Measurements from ENCODE around the gene CEP131.

CEP131 gene

DNA sequence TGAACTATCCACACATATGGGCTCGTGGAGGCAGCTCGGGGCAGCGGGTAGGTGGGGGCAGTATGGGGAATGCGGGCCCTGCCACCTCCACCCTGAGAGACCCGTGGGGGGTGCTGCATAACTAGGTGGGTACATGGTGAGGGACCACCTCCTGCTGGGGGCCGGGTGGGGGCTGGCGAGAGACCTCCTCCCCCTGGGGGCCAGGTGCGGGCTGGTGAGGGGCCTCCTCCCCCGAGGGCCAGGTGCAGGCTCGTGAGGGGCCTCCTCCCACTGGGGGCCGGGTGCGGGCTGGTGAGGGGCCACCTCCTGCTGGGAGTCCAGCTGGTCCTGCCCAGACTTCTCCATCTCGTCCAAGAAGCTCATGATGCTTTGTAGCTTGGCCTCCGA, 25.4 kb downstream of the CEP131 start:
- DNase-seq, result no peak

DNA sequence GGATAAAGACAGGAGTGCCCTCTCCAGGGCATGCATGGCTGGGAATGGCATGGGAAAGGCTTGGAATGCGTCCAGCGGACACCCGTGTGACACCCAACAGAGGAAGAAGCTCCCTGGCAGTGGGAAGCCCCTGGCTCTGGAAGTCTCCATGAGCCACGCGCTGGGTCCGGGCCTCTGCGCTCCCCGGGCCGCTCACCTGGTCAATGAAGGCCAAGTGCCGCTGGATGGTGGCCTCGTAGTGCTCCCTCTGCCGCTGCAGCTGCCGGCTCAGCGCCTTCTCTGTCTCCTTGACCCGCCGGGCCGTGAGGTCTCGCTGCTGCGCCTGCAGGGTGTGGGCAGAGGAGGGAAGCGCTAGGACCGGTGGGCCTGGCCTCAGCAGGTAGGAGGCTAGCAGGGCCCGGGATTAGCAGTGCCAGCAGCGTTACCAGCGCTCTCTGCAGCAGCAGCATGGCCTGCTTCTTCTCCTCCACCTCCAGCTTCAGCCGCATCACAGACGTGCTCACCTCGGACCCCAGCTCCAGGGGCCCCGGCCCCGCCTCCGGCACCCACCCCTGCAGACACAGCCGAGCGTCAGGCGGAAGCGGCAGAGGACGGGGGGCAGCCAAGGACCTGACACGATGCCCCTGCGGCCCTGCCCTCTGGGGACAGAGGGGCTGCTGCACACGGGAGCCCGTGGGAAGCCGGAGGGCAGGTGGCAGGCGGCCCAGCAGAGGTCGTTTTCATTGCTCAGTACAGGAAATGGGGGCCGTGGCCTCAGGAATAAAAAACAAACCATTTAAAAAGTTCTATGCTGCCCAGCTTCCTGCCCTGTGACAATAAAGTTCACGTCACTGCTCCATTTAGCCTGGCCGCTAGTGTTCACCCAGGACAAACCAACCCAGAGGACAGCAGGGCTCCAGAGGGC, 26.0 kb downstream of the CEP131 start:
- DNase-seq, result no peak

DNA sequence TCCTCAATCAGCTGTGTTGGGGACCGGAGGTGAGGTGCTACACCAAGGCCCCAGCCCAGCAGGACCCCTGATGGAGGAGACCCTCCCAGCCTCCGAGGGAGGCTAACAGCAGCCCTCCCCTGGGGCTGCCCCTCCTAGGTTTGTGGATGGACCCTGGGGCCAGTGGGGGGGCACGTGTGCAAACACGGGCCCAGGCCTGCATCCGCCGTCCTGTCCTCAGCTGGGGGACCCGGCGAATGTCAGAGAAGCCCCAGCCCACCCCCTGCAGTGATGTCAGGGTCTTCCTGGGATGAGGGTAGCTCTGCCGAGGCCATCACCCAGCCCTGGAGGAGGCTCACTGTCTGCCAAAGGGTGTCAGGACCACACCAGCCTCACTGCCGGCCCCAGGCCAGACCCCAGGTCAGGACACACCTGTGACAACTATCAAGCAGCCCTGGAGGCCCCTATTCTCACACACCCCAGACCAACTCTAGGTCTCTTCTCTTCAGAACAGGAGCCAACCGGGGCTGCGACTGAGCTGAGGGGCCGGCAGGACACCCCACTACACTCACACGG, 26.7 kb downstream of the CEP131 start:
- DNase-seq, result no peak

DNA sequence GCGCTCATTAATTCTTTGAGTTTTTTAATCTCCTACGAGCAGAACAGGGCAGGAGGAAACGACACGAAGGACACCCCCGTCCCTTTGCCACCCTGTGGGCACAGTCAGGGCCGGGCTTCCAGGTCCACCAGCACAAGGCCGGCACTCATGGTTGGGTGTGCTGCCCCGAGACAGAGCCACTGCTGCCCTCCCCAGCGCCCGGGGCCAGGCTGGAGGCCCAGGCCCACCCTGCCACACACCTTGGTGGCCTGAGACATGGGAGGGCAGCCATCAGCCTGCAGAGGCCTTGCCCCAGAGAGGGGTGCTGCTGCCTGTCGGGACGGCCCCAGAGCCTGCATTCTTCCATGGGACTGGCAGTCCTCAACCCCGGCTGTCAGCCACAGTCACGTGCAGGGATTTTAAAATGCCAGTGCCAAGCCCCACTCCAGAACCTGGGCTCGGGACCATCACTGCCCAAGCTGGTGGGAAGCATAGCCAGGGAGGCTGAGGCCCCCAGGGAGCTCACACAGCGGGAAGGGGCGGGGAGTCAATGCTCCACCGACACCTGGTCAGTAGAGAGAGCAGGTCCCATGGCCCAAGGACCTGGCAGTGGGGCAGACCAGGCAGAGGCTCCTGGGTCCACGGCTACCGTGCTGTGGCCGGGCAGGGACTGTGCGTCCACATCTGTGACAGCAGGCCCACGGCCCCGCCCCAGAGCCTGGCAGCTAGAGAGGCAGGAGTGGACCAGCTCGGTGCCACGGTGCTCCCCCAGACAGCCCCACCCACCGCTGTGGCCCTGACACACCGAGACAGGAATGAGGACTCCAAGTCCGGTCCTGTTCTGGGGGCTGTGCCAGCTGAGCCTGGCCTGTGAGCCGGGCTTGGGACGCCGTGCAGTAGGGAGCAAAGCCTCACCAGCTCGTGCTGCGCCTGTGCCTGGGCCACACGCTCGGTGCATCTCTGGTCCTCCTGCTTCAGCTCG, 27.5 kb downstream of the CEP131 start:
- DNase-seq, result no peak

DNA sequence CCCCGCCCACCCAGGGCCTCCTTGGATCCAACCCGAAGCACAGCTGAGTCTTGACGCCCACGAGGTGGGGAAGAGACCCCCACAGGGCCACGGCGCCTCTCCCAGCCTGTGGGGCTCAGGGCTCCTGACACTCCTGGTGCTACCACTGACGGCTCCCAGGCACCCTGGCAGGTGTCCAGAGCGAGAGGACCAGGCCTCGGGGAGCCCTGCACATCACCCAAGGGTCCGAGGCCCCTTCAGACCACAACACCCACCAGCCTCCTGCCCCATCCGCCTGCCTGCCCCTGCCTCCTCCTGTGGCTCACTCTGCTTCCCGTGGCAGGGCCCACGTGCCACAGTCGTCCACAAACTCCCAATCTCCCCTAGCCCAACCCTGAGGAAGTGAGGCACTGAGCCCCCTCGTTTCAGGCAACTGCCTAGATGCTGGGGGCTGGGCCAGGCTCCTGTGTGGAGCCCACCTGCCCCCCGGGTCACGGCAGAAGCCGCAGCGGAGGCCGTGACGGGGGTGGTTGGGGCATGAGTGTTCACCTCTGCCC, 28.5 kb downstream of the CEP131 start:
- no peak for DNase-seq

DNA sequence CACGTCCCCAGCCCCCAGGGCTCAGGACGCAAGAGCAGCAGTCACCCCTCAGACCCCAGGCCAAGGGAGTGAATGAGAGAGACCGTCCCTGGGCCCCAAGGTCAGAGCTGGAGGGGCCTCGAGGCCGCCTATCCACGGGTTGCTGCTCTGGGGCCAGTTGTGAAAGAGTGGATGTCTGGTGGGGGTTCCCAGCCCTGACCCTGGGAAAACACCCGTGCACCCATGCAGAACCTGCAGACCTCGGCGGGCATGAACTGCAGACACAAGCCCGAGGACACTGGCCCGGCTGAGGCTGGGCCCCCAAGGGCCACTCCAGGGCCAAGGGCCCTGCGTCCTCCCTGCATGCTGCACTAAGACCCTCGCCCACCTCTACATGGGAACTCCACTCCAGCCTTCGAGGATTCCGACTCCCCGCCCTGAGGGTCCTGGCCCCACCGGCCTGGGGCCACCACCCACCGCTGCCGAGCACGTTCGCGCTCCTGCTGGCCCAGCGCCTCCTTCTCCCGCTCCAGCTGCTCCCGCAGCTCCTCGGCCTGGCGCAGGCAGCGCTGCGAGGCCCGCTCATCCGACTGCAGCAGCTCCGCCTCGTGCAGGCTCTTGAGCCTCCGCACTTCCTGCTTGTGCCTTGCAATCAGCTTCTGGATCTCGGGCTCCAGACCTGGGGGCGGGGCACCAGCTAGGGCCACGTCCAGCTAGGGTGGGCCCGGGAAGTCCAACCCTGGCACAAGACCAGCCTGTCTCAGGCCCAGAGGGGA, 29.1 kb downstream of the CEP131 start:
- DNase-seq, result no peak

DNA sequence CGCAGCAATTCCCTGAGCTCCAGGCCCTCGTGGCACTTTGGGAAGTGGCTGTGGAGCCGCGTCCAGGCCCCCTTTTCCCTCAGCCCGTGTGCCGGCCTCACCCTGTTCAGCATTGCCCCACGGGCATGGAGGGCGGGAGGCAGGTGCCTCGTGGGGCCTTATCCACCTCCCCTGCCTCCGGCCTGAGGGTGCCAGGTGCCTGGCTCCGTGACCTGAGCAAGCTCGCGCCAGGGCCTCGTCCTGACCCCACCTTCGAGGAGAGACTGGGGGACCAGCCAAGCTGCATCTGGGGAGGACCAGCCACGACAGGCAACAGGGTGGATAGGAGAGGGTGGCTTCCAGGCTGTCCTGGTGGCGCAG, 29.7 kb downstream of the CEP131 start:
- DNase-seq, result no peak

DNA sequence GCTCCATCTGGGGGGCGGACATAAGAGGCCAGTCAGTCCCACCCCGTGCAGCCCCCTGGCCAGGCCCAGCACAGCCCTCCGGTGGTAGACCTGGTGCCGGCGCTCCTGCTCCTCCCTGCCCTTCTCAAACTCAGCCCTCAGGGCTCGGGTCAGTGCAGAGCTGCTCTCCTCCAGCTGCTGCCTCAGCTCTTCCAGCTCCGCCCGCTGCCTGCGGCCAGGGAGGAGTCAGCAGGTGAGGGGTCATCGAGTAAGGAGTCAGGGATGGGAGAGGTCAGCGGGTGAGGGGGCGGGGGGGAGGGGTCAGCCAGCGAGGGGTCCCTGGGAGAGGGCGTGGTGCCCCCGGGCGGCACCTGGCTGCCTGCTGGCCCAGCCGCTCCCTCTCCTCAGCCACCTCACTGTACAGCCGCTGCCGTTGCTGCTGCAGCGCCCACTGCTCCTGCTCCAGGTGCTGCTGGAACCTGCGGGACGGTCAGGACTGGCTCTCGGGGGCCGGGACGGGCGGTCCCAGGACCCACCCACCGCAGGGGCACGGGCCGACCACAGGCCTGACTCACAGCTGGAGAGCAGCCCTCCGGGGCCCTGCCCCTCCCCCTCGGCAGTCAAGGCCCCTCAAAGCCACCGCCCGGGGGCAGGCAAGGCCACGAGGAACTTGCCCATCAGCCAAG, 30.2 kb downstream of the CEP131 start:
- DNase-seq, result no peak

DNA sequence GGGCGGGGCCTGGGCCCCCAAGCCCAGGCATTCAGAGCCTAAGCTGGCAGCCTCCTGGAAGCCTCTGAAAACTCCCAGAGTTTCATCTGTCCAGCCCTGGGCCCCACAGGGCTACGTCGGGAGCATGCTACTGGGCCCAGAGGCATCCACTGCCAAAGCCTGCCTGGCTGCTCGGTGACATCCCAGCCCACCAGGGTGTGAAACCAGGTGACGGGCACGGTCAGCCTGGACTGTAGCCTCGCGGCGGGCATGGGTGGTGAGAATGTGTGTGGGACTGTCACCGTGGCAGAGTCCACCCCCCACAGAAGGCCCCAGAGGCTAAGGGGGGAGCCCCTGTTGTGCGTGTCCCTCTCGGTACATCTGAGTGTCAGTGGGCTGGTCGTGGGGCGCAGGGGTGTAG, 31.1 kb downstream of the CEP131 start:
- DNase-seq, result no peak

DNA sequence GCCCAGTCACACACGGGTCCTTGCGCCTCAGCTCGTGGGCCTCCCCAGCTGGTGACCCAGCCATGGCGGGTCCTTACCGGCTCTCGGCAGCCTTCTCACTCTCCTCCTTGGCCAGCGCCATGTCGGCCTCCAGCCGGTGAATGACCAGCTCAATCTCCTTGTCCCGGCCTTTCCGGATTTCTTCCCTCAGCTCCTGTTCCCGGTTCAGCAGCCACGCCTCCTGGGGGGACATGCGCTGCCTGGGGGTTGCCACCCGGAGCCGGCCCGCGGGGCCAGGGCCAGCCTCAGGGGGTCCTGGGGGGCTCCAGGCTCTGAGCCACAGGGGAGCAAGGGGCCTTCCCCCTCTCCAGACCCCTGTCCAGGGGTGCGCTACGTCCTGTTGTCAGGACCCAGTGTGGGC, 31.6 kb downstream of the CEP131 start:
- no peak for DNase-seq

DNA sequence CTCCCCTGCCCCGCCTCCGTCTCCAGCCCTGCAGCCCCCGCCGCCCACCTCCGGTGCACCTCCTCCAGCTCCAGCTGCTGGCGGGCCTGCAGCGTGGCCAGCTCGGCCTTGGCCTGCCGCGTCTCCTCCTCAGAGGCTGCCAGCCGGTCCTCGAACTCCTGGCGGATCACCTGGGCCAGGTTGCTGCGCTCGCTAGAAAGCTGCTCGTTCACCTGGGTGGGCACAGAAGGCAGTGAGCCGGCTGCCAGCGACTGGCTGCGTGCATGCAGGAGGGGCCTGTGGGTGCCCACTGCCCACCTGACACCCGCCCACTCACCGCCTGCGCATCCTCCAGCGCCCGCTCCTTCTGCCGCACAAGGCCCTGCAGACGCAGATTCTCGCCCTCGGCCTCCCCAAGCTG, 32.2 kb downstream of the CEP131 start:
- DNase-seq, result no peak

DNA sequence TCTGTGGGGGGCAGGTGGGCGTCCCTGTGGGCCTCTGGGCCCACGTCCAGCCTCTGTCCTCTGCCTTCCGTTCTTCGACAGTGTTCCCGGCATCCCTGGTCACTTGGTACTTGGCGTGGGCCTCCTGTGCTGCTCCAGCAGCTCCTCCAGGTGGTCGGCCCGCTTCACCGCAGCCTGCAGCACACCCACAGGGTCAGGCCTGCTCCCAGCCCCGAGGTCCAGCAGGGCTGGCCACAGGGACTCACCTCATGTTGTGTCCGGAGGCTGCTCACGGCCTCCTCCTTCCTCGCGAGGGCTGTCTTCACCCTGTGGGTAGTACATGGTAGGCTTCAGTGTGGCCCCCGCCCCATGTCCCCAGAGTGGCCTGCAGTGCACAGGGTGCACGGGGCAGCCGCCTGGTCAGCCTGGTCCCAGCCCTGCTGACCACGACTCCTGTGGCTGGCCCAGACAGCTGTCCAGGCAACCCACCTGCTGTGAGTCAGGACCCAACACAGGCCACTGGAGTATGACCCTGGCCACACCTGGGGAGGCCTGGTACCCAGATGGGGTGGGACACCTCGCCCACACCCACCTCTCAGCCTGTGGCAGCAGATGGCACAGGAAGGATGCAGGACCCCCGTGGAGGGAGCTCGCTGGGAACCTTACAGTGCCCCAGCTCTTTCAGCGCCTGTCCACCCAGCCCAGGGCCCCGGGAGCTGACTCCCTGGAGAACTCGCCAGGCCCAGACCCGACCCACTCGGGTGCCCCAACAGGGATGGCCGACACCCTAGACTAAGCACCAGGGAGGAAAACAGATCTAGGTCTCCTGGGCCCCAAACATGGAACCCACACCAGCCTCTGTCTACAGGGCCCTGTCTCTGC, 32.9 kb downstream of the CEP131 start:
- no peak for DNase-seq

DNA sequence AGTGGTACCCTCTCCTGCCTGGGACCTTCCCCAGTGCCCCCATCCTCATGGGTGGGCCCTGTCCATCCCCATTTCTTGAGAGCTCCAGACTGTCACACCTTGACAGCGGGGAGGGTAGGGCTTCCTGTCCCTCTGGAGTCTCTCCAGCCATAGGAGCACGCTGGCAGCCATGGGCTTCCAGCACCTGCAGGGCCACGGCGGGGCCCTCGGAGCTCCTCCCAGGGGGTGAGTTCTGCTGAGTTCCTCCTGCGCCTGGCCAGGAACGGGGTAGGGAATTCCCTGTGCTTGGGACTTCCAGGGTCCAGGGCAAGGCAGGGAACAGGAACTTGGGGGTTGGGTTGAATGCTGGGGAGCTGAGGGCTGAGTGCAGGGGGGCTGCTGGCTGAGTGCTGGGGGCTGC, 33.7 kb downstream of the CEP131 start:
- no peak for DNase-seq

DNA sequence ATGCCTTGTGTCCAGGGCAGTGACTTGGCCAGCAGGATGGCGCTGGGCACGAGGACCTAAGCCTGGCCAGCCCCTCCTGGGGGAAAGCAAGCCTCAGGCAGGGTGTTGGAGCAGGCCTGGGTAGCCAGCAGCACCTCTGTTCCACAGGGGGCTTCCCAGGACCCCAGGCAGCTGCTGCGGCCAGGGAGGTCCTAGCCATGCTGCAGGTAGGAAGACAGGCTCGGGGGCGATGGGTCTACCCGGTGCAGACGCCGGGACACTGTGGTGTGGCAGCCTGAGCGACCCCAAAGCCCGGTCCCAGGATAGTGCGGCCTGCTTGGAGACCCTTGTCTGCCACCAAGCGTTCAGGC, 34.3 kb downstream of the CEP131 start:
- DNase-seq, result no peak

DNA sequence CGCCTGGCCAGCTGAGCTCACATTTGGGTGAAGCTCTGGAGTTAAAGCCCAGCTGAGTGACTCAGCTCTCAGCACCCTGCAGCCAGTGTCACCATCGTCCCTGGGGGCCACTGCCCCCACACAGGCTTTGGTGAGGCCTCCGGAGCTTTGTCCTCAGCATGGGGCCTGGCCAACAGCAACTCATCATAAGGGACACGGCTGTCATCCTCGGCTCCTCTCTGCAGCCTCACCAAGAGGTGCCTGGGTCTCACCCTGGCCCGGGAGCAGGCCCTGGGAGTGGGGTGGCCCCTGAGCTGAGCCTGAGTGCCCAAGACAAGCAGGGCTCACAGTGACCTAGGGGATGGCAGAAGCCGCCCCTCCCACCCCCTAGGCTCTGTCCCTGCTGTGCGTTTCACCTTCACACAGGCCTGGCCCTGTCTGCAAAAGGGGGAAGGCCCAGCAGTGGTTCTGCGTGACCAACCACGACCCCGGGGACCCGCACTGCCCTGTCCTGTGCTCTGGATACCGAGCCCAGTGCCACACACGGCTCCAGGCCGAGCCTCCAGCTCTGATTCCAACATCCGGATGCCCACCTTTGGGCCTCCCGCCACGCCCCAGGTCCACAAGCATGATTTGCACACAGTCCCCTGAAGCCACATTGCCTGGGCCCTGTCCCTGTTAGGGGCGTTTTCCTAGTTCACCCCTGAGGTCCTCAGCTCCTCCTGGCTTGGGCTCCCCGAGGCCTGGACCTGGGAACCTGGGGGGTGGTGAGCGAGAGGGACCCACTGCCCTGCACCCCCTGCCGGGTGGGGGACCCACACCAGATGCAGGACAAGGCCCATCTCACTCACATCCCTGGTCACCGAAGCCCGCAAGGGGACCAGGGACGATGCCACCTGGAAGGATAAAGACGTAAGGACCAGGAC, 34.9 kb downstream of the CEP131 start:
- DNase-seq, result no peak

DNA sequence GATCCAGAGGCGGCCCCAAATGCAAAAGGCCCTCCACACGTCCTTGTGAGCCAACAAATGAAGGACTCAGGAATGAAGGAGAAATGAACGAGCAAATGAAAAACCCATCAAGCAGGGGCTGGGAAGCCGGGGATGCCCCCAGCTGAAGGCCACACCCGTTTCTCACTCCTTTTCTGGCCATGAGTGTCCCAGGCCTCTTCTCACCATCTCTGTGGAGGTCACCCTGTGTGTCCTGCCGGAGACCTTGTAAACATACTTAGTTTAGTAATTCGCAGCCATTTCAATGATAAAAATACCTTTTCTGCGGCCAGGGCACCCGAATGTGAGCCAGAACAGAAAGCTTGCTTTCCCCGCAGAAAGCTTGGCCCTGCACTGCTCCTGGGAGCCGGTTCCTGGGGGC, 35.6 kb downstream of the CEP131 start:
- DNase-seq, result no peak

DNA sequence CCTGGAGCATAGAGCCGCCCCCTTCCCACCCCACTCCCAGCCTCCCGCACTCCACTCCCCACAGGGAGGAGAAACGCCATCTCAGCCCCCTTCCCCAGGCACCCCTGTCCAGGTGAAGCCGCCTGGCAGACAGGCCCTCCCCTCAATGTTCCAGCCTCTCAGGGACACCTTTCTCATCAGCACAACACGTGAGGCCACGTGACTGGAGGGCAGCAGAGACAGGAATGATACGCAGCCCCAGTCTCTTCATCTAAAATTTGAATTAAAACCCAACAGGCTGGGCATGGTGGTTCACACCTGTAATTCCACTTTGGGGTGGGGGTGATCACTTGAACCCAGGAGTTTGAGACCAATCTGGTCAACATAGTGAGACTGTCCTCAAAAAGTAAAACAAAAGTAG, 36.6 kb downstream of the CEP131 start:
- DNase-seq, result no peak

DNA sequence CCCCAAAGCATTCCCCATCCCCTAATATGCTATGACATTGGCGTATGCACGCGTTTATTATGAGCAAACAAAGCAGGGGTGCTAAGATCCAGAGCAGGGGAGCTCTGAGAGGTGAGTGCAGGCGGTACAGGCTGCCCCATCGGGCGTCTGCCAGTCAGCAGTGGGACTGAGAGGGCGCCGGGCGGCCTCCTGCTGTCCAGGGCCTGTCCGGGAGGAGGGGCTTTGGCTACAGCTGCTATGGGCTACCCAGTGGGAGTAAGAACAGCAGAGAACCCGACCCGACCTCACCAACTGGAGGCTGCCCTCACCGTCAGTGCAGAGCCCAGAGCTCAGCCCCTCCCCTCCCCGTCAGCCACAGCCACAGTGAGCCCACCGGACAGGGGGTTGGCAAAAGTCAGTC, 38.2 kb downstream of the CEP131 start:
- DNase-seq, result peak; percentile 67

DNA sequence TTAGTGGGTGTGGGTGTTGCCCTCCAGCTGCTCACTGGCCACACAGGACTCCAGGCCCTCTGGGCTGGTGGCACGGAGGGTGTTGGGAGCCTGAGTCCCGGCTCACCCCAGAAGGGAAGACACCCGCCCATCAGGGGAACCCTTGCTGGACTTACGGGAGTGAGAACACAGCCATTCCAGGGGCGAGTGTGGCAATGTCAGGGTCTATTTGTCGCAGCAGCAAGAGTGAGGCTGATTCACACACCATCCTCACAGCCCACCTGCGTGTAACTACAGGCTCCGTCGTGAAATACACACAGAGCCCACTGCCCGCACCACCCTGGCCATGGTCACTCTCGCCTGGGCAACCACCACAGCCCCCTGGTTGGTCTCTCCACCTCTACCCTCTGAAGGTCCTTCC, 39.0 kb downstream of the CEP131 start:
- no peak for DNase-seq

DNA sequence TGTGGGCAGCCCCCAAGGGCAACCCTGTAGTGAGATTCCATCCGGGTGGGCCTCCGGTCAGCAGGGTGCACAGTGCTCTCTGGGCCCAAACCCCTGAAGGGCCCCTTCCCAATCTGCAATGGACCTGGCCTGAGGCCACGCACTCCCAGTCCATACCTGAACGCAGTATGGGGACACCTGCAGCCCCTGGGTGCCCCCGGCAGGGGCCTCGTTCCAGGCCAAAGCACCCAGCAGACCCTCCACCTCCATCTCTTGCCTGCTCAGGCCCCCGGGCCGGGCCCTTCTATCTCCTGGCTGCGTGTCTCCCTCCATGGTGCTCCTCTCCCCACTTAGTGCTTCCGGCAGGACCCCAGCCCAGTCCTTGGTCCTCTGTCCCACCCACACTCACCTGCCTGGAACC, 39.4 kb downstream of the CEP131 start:
- no peak for DNase-seq
